Measurements from ENCODE around the gene CHRND. TPM values are rescaled to one million over a fixed set of nuclear protein-coding genes. Genes with fewer than 3 reads are reported as not detected.

The CHRND gene
- total and polyA plus RNA-seq, 2 of the 13 experiments (the other 11 are each of a cell fraction or from before 2014, with no cell fraction given): 0.18 TPM; not detected in 1

DNA sequence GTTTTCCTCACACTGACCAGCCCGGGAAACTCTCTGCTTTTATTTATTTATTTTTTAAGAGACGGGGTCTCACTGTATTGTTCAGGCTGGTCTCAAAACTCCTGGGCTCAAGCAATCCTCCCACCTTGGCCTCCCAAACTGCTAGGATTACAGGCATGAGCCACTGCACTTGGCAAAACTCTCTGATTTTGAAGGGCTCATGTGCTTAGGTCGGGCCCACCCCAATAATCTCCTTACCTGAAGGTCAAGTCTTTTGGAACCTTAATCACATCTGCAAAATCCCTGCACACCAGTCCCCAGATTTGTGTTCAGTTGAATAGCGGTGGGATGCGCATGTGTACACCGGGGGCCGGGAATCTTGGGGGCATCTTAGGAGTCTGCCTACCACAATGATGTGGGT is 30.7 kb upstream of the CHRND start:
- DNase-seq (ENCODE audit: low spot score): no peak
- BruUV-seq (replicated peaks): no TSS peak
- H3K27me3 ChIP-seq (ENCODE audit: control insufficient read depth in 1 of 2, insufficient read depth in 2 of 2, low read length in 2 of 2): peaks cover 21 to 90% of the 10 kb centered on the region in 2 experiments
- no peak overlapping the region for H3K4me3 ChIP-seq (replicated peaks in 1 of 3; ENCODE audit: insufficient read depth in 1 of 3, low read depth in 2 of 3, low read length in 3 of 3)
- no peaks in the 10 kb centered on the region for H3K9me3 ChIP-seq (ENCODE audit: low read length)
- no peak overlapping the region for H3K9ac ChIP-seq (ENCODE audit: insufficient read depth, low read depth, low read length)
- no peak for ATAC-seq
- TF ChIP-seq ISL2 (CRISPR knock-in tag; IDR thresholded peaks at IDR 0.05) (no peak), IRX3 (CRISPR knock-in tag; IDR thresholded peaks at IDR 0.05; ENCODE audit: borderline replicate concordance, low read depth) (no peak), HNRNPLL (IDR thresholded peaks at IDR 0.05; ENCODE audit: low read depth, low read length, poor library complexity, severe bottlenecking) (no peak), ASH2L (IDR thresholded peaks at IDR 0.05; ENCODE audit: insufficient read length, low read depth, low read length) (no peak), ZNF329 (CRISPR knock-in tag; IDR thresholded peaks at IDR 0.05; ENCODE audit: low read depth) (no peak), GPN1 (CRISPR knock-in tag; IDR thresholded peaks at IDR 0.05; ENCODE audit: borderline replicate concordance) (no peak), SAP130 (CRISPR knock-in tag; IDR thresholded peaks at IDR 0.05; ENCODE audit: low read depth) (no peak), ZNF207 (IDR thresholded peaks at IDR 0.05; ENCODE audit: borderline replicate concordance) (no peak), ZNF24 (IDR thresholded peaks at IDR 0.05) (no peak), SIN3B (IDR thresholded peaks at IDR 0.05; ENCODE audit: low read length) (no peak)
- TF ChIP-seq, protein P1, sequence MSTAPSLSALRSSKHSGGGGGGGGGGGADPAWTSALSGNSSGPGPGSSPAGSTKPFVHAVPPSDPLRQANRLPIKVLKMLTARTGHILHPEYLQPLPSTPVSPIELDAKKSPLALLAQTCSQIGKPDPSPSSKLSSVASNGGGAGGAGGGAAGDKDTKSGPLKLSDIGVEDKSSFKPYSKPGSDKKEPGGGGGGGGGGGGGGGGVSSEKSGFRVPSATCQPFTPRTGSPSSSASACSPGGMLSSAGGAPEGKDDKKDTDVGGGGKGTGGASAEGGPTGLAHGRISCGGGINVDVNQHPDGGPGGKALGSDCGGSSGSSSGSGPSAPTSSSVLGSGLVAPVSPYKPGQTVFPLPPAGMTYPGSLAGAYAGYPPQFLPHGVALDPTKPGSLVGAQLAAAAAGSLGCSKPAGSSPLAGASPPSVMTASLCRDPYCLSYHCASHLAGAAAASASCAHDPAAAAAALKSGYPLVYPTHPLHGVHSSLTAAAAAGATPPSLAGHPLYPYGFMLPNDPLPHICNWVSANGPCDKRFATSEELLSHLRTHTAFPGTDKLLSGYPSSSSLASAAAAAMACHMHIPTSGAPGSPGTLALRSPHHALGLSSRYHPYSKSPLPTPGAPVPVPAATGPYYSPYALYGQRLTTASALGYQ (CRISPR knock-in tag; IDR thresholded peaks at IDR 0.05): no peak
- TF ChIP-seq, protein P2, sequence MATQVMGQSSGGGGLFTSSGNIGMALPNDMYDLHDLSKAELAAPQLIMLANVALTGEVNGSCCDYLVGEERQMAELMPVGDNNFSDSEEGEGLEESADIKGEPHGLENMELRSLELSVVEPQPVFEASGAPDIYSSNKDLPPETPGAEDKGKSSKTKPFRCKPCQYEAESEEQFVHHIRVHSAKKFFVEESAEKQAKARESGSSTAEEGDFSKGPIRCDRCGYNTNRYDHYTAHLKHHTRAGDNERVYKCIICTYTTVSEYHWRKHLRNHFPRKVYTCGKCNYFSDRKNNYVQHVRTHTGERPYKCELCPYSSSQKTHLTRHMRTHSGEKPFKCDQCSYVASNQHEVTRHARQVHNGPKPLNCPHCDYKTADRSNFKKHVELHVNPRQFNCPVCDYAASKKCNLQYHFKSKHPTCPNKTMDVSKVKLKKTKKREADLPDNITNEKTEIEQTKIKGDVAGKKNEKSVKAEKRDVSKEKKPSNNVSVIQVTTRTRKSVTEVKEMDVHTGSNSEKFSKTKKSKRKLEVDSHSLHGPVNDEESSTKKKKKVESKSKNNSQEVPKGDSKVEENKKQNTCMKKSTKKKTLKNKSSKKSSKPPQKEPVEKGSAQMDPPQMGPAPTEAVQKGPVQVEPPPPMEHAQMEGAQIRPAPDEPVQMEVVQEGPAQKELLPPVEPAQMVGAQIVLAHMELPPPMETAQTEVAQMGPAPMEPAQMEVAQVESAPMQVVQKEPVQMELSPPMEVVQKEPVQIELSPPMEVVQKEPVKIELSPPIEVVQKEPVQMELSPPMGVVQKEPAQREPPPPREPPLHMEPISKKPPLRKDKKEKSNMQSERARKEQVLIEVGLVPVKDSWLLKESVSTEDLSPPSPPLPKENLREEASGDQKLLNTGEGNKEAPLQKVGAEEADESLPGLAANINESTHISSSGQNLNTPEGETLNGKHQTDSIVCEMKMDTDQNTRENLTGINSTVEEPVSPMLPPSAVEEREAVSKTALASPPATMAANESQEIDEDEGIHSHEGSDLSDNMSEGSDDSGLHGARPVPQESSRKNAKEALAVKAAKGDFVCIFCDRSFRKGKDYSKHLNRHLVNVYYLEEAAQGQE (IDR thresholded peaks at IDR 0.05; ENCODE audit: borderline replicate concordance in 1 of 2, low read depth in 1 of 2, low read length in 2 of 2): no peak
- TF ChIP-seq, protein P3, sequence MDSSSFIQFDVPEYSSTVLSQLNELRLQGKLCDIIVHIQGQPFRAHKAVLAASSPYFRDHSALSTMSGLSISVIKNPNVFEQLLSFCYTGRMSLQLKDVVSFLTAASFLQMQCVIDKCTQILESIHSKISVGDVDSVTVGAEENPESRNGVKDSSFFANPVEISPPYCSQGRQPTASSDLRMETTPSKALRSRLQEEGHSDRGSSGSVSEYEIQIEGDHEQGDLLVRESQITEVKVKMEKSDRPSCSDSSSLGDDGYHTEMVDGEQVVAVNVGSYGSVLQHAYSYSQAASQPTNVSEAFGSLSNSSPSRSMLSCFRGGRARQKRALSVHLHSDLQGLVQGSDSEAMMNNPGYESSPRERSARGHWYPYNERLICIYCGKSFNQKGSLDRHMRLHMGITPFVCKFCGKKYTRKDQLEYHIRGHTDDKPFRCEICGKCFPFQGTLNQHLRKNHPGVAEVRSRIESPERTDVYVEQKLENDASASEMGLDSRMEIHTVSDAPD (CRISPR knock-in tag; IDR thresholded peaks at IDR 0.05): no peak
- TF ChIP-seq, protein P4, sequence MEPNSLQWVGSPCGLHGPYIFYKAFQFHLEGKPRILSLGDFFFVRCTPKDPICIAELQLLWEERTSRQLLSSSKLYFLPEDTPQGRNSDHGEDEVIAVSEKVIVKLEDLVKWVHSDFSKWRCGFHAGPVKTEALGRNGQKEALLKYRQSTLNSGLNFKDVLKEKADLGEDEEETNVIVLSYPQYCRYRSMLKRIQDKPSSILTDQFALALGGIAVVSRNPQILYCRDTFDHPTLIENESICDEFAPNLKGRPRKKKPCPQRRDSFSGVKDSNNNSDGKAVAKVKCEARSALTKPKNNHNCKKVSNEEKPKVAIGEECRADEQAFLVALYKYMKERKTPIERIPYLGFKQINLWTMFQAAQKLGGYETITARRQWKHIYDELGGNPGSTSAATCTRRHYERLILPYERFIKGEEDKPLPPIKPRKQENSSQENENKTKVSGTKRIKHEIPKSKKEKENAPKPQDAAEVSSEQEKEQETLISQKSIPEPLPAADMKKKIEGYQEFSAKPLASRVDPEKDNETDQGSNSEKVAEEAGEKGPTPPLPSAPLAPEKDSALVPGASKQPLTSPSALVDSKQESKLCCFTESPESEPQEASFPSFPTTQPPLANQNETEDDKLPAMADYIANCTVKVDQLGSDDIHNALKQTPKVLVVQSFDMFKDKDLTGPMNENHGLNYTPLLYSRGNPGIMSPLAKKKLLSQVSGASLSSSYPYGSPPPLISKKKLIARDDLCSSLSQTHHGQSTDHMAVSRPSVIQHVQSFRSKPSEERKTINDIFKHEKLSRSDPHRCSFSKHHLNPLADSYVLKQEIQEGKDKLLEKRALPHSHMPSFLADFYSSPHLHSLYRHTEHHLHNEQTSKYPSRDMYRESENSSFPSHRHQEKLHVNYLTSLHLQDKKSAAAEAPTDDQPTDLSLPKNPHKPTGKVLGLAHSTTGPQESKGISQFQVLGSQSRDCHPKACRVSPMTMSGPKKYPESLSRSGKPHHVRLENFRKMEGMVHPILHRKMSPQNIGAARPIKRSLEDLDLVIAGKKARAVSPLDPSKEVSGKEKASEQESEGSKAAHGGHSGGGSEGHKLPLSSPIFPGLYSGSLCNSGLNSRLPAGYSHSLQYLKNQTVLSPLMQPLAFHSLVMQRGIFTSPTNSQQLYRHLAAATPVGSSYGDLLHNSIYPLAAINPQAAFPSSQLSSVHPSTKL (CRISPR knock-in tag; IDR thresholded peaks at IDR 0.05): no peak
- WGBS (ENCODE audit: low lambda C conversion rate): 30% methylated on average over 7 of the region's 7 CpGs
- ChIA-PET CTCF (ENCODE audit: low intra/inter-chr PET ratio, low total read pairs) (no interaction called here), POLR2A (no interaction called here)
- no peak overlapping the region for H2AFZ ChIP-seq (ENCODE audit: low read length)
- no peak overlapping the region for H3K27ac ChIP-seq (ENCODE audit: extremely low read length, insufficient read depth, low read length)
- H3K4me1 ChIP-seq (ENCODE audit: insufficient read depth, low read length): no peaks in the 10 kb centered on the region
- H3K4me2 ChIP-seq (ENCODE audit: low read depth, low read length): no peak overlapping the region
- in situ Hi-C loops (cut with HindIII; ENCODE audit: extremely low pct_ligation_motif_present, low pct_unique_long_range_greater_than_20kb): no loop called here
- no peaks in the 10 kb centered on the region for H3K79me2 ChIP-seq (ENCODE audit: insufficient read depth, low read length)
- no peak for FAIRE-seq
- intact Hi-C loops (cut with micrococcal nuclease; ENCODE audit: unreplicated experiment): no loop called here
- no peaks in the 10 kb centered on the region for H3K36me3 ChIP-seq (replicated peaks in 1 of 2; ENCODE audit: control insufficient read depth in 1 of 2, insufficient read depth in 2 of 2, low read length in 2 of 2)
- H4K20me1 ChIP-seq (ENCODE audit: insufficient read depth, low read length): no peaks in the 10 kb centered on the region
